T47D (cell line): ENCODE data around the gene SLC66A1.
A peak's percentile ranks its signal among the peaks of the same experiment; 100 is the strongest.
"Not testable (repeated sequence)": the region's sequence is repeated elsewhere in the genome, so short reads cannot be mapped to it uniquely, and the experiment has no call there.

Experiments
- DNase-seq, 2 experiments: peaks; one replicate each; pipeline versions ENCODE4 v3.0.0 to v3.0.0-alpha.2; 2011 to 2012; ENCODE audit warnings: low read depth in 1 of 2, low spot score in 1 of 2
- JUND ChIP-seq: IDR thresholded peaks from 2 replicates; pipeline ENCODE4 v1.6.1; 2012; ENCODE audit warnings: low read depth
- in situ Hi-C: cut with HindIII; loops from 2 replicates; pipeline ENCODE4 v1.10.0; 2016; ENCODE audit warnings: low sequenced_read_pairs, low pct_unique_long_range_greater_than_20kb

The SLC66A1 gene, protein sequence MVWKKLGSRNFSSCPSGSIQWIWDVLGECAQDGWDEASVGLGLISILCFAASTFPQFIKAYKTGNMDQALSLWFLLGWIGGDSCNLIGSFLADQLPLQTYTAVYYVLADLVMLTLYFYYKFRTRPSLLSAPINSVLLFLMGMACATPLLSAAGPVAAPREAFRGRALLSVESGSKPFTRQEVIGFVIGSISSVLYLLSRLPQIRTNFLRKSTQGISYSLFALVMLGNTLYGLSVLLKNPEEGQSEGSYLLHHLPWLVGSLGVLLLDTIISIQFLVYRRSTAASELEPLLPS

GRCh38 chr1:19311931-19312781 is at the start of gene SLC66A1, which contains the start of gene AKR7A2:
Gene SLC66A1, plus strand, starts transcription at chr1:19312326. Its CDS starts 5,352 bp downstream, at chr1:19317678.
Gene AKR7A2, minus strand, starts transcription at chr1:19312144. Its CDS starts 20 bp downstream, at chr1:19312124.
- TF ChIP-seq JUND, result no peak
- DNase-seq, result peak; percentile 89 to 93
- in situ Hi-C loops, result no loop called here

- no peak for TF ChIP-seq JUND
- in situ Hi-C loops, result no loop called here
- no peak for DNase-seq
These were observed 49.4 kb upstream of the SLC66A1 start for GRCh38 chr1:19262744-19263143.

DNA sequence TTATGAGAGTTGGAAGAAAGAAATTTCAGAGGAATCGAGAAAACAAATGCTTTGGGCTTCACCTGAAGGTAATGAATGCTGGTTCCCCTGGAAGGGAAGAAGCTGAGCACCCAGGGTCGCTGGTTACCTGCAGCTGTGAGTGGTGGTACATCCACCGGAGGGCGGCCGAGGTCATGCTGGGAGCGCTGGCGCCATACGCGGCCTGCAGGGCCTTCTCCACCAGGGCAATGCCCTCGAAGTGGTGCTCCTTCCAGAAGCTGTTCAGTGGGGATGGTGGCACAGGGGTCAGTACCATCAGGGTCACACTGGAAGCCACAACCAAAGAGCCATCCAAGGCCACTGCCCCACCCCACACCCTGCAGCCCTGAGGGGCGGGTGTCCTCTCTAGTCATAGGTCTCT is 43.7 kb upstream of the SLC66A1 start:
- DNase-seq, result no peak
- no peak for TF ChIP-seq JUND
- in situ Hi-C loops, result no loop called here

- DNase-seq, result peak in 1 of 2 experiments; percentile 35
- in situ Hi-C loops, result not testable (repeated sequence)
These were observed 42.4 kb upstream of the SLC66A1 start for GRCh38 chr1:19269427-19270342.

- DNase-seq, in situ Hi-C loops: not testable (repeated sequence)
These were observed 41.8 kb upstream of the SLC66A1 start for GRCh38 chr1:19270343-19270730.

DNA sequence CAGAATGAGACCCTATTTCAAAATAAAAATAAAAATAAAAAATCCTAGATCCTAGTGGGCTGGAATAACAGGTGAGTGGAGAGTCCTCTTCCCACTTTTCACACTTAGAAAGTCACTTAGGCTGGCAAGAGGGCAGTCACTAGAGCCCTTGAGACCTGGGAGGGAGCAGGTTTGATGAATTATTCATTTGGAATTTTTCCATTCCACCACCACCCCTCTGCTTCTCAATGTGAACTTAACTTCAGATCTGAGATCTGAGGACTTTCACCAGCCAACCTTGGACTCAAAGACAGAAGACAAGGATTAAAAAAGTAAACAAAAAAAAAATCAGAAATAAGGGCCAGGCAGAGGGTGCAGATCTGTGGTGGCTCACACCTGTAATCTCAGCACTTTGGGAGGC is 40.1 kb upstream of the SLC66A1 start:
- no peak for DNase-seq
- in situ Hi-C loops, result no loop called here
- no peak for TF ChIP-seq JUND

GRCh38 chr1:19273106-19273843 is 38.9 kb upstream of the SLC66A1 start:
- TF ChIP-seq JUND, result no peak
- DNase-seq, result no peak
- in situ Hi-C loops, result no loop called here

- DNase-seq, in situ Hi-C loops: not testable (repeated sequence)
These were observed 38.1 kb upstream of the SLC66A1 start for GRCh38 chr1:19273844-19274531.

GRCh38 chr1:19274636-19275035 is 37.5 kb upstream of the SLC66A1 start:
- TF ChIP-seq JUND, result no peak
- no peak for DNase-seq
- in situ Hi-C loops, result no loop called here

- in situ Hi-C loops, result no loop called here
These were observed 28.2 kb upstream of the SLC66A1 start for GRCh38 chr1:19283891-19284290.

GRCh38 chr1:19284881-19285280 is 27.2 kb upstream of the SLC66A1 start:
- no peak for DNase-seq
- in situ Hi-C loops, result no loop called here
- TF ChIP-seq JUND, result no peak

More at GRCh38 chr1:19283891-19284290, 28.2 kb upstream of the SLC66A1 start:
- no peak for TF ChIP-seq JUND
- no peak for DNase-seq

- DNase-seq, in situ Hi-C loops: not testable (repeated sequence)
These were observed 26.8 kb upstream of the SLC66A1 start for GRCh38 chr1:19285366-19285765.

- DNase-seq, in situ Hi-C loops: not testable (repeated sequence)
These were observed 26.3 kb upstream of the SLC66A1 start for GRCh38 chr1:19285807-19286206.
